NCI-H526 (cell line): ENCODE measurements around the gene HSBP1.

ENCODE experiments used
- DNase-seq, 2 experiments: peaks; one replicate each; lab custom pipeline; 2025; lab: John Stamatoyannopoulos, UW

HSBP1 gene

DNA sequence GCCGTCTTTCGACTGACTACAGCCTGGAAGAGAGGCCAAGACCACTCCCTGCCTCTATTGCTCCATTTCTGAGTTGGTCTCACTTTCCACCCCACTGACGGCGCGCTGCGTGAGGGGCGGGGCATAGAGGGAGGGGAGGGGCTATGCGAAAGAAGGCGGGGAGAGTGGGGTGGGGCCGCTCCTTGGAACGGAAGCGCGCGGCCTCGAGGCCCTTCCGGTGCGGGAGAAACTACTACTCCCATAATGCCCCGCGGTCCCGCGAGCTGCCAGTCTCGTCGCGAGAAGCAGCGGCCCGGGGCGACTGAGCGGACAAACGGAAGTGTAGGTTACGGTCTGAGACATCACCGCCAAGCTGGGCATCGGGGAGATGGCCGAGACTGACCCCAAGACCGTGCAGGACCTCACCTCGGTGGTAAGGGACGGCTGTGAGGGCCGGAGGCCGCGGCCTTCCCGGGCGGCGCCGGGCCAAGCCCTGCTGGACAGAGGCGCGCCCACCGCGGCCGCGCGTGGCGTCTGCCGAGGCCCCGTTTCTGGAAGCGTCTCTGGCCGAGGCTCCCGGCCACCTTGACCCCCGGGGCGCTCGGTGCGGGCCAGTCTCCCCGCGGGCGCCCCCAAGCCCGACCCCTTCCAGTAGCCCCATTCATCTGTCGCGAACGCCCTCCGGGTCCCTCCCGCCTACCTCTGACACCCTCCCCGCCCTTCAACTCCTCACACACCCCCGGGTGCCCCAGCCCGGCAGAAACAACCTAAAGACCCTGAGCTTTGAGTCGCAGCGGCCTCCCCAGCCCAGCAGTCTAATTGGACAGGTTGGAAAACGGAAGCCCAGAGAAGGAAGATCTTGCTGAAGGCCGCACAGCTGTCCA, at the start of gene HSBP1:
HSBP1 (plus strand) TSS at position 269 of the 863 bp plus-strand sequence; CDS start at position 368, 99 bp downstream.
- DNase-seq: peak; percentile 63 to 90

DNA sequence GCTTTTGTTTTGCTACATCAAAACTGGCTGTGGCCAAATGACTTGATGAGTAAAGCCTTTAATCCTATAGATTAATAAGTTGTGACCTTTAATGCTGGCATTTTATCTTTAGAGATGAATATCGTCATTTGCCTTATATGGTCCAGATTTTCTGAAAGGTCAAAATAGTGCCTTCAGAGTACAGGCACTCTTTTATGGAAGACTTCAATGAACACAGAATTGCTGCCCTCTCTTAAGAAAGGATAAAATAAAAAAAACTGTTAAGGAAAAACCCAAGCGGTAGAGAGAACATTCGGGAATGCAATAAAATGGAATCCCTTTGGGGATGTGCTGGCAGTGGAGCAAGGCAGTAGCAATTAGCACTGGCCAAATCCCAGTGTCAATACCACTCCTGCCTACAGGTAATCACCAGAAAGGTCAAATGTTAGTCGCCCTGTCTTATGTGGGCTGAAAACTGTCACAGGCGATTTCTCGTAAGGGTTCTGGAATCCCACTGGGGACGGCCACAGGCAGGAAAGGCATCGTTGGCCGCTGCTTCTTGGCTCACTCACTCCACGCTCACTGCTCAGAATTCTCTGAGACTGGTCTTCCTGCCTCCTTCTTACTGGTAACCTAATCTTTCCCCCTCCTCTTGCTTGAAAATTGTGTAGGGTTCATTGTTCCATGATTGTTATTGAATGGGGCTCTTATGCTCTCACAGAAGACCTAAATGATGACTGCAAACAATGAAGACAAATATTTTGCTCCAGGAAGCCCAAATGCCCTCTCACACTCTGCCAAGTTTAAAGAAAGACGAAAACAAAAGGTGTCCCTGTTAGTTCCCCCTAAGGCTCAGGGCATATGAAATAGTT, 45.4 kb upstream of the HSBP1 start:
- DNase-seq: no peak

DNA sequence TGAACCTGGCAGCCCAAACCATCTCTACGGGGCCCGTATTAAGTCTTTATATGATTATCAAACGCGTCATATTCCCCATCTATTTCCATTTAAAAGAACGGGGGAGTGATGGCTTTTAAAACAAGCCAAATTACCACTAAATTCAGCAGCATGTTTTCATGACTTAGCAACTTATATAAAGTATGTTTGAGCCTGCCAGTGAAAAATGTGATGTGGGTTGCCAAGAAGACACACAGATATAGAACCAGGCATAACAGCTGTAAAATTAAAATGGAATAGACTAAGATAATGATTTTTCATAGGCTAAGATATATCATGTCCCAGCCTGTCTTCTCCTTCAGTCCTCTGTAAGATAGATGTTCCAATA, 44.8 kb upstream of the HSBP1 start:
- DNase-seq: no peak

DNA sequence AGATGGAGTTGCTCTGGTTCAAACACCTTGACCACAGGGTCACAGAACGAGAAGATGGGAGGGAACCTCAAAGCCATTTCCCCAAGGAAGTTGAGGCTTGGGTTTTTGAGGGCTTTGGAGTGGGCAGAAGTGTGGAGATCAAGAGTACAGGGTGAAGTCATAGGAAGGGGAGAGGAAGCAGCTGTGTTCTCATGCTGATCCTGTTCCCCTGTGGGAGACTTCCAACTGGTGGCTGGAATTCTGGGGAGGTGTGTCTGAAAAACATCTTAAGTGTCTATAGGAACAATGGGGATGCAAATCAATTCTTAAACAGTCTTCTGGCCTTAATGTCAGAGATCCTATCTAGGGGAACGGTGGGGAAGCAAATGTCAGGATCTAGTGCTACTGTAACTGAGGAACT, 38.8 kb upstream of the HSBP1 start:
- no peak for DNase-seq

DNA sequence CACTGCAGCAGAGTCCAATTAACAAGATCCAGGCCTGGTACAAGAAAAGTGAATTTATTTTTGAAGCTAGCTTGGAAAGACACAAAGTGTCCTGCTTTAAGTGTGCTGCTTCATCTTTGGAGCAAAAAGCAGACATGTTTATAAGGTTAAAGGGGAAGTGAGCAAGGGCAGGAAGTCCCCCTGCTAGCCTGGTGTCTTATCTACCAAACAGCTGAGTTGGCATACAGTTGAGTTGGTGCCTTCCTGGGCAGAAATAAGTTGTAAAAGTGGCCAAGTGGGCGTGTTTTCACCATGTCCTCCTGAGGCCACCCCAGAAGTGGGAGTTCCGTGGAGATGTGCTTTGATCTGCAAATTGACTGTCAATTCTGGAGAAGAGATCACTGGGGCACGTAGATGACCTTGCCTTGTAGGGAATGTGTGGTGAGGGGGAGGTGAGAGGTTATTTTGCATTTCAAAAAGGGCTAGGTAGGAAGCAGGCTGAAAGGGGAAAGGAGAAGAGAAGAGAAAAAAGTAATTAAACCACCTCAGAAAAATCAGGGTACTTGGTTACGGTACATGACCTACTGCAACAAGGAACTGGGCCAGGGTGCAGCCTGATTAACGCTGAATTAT, 38.3 kb upstream of the HSBP1 start:
- DNase-seq: no peak

DNA sequence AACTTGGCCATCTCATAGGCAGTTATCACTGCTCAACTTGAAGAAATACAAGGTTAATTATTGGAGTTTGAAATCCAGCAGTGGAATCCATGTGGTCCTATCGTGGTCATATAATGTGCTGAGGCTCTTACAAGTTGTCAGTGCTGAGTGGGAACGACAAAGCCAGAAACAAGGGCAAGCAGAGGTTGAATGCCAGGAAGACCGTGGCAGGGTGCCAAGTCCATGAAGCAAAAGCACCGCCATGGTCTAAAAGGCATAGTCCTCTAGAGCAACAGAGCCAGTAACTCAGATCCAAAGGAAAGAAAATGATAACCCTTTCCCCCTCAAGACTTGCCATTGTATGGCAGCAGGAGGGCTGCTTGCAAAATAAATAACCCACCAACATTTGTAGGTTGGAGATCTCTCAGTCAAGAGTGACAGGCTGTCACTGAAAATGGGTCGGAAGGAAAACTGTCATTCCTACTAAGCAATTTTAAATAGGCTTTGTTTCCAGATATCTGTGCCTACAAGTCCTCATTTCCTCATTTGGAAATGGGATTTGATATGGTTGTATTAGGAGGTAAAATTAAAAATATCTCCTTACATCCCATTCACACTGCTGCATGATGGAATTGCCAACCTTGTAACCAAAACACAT, 36.4 kb upstream of the HSBP1 start:
- DNase-seq: no peak

DNA sequence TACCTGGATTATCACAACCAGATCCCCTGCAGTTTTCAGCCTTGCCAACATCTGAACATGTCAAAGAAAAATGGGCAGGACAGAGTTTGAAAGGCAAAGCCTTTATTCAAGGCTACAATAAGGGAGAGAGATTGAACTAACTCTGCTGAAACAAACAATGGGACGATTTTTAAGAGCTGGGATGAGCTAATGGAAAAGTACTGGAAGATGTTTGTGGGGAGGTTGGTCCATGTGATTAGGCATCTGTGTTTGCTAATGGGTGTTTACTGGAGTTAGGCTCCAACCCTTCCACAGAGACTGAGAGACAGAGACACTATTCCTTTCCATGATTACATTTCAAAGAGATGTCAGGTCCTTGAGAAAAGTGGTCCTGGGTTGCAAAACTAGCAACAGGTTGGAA, 35.0 kb upstream of the HSBP1 start:
- no peak for DNase-seq

DNA sequence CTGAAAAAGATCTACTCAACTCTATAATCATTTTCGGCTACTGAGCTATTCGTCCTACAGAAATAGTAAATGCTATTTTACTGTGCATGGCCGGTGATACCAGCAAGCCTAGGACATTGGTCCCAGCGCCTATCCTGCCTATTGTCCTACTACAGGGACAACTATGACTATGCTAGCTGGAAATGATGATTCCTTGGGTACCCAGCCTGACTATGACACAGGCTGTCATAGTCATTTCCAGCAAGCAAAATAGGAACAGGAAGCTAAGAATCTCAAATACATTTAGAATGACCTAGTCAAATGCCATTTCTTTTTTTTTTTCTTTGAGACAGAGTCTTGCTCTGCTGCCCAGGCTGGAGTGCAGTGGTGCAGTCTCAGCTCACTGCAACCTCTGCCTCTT, 33.7 kb upstream of the HSBP1 start:
- no peak for DNase-seq

DNA sequence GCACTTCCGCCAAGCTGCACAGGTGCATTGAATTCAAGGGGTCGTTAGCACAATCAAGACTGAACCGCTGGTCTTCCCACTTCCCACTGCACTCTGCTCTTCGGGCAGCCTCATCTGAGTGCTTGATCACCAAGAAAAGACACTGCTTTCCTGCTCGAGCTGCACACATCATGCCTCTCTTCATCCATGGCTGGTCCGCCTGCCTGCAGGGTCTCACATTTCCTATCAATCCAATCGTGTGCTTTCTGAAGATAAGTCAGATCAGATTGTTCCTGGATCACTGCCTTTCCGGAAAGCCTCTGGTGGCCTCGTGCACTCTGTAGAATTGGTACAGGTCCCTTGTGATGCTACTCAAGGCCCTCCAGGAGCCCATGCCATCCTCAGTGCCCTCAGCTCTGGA, 30.8 kb upstream of the HSBP1 start:
- DNase-seq: no peak

DNA sequence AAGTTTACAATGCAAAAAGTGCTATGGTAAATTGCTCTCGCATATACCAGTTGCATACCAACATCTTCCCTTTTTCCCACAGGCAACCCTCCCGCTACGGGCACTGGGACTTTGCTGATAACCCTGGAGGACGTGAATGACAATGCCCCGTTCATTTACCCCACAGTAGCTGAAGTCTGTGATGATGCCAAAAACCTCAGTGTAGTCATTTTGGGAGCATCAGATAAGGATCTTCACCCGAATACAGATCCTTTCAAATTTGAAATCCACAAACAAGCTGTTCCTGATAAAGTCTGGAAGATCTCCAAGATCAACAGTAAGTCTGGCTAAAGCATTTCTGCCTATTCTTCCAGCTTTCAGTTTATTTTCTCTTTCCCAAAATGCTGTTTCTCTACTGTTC, 27.9 kb upstream of the HSBP1 start:
- no peak for DNase-seq

DNA sequence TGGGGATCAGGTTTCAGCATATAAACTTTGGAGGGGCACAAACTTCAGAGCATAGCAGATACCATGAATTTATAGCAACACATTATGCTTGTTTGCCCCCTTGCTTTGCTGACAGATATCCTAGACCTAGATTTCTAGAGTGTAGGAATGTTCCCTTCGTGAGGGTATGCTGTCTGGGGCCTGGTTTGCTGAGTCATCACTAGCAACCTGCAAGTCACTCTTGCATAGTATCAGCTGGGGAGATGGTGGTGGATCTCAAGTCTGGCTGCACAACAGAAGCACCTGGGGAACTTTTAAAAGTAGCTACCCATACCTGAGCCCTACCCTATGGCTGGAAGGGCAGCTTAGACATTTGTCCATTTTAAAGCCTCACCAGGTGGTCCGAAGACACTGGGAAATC, 22.3 kb upstream of the HSBP1 start:
- DNase-seq: no peak

DNA sequence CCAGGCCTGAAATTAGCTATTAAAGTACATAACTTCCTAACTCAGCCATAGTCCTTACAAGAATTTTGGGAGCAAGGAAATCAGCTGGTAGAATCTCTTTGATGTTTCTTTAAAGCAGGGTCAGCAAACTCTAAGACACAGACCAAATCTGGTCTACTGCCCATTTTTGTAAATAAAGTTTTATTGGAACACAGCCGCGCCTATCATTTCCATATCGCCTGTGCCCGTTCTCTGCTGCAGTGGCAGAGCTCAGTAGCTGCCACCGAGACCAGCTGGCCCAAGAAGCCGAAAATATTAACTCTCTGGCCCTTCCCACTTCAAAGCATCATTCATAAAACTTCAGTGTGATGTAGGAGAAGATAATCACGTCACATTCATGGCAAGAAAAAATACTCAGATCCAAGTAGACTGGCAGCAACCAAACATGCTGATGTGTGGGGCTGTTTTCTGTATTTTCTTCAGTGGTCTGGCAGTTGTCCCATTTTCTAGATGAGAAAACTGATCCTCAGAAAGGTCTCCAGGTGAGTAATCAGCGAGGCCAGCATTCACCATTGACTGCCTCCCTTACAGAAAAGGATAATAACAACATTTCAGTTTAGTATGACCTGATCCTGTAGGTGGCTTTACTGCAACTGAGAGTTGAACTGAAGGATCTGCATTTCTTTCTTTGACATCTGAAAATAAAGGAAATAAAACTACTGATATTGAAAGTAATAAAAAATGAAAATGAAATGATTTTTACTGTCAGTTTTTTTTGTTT, 18.0 kb upstream of the HSBP1 start:
- no peak for DNase-seq

DNA sequence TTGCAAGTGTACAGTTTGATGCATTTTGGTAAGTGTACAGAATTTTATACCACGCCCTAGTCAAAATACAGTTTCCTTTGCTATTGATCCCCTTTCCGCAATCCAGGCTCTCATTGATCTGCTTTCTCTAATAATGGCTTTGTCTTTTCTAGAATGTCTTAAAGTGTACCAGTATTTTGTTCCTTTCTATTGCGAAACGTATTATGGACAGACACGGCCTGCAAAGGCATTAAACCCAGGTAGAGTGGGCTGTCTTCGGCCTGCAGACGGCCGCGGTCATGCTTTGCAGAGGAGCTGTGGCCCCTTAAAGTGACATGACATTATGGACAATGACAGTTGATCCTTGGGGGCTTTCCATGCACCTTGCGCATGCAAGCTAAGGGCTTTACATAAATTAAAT, 15.9 kb upstream of the HSBP1 start:
- no peak for DNase-seq

DNA sequence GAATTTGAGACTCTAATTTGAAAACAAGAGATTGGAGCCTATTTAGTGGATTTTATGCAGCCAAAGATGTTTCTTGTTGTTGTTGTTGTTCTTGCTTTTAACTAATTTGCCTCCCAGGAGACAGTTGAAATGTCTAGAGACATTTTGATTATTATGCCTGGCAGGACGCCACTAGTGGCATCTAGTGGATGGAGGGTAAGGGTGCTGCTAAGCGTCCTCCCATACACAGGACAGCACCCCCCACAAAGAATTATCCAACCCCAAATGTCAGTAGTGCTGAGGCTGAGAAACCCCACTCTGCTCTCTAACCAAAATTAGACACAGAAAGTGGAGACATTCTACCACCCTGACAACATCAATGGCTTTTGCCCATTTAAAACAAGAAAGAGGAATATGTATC, 15.4 kb upstream of the HSBP1 start:
- no peak for DNase-seq

DNA sequence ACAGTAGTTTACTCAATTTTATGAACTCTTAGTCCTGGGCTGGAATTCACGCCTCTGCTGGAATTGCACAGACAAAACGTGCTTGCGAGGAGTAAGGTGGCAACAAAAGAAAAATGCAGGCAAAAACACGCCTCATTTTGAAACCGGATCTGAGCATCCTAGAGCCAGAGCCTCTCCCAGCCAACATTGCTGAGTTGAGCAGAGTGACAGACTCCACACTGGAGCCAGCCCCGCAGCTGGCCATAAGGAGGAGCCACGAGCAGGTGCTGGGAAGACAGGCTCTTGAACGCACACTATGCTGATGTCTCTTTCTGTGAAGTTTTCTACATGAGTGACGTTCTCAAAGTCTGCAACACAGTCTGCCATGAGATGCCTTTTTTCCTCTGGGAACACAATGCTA, 14.6 kb upstream of the HSBP1 start:
- DNase-seq: no peak

DNA sequence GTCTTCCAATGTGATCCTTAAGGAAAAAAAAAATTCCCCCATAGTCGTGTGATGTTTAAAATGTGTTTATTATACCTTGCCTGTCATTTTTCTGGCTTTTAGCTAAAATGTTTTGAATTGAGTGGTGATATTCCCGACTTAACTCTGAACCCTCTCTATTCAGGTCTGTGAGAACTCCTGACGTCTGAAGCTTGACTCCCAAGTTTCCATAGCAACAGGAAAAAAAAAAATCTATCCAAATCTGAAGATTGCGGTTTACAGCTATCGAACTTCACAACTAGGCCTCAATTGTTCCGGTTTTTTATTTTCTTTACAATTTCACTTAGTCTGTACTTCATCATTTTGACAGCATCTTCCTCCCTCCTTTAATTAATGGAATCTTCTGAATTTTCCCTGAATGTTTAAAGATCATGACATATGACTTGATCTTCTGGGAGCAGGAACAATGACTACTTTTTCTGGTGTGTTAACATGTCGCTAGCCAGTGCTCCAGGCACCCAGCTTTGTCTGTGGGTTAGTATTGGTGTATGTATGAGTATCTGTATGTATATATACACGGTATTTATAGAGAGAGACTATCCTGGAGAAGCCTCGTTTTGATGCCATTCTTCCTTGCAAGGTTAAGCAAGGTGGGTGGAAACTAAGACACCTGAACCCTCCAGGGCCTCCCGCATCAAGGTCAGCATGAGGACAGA, 12.8 kb upstream of the HSBP1 start:
- no peak for DNase-seq

DNA sequence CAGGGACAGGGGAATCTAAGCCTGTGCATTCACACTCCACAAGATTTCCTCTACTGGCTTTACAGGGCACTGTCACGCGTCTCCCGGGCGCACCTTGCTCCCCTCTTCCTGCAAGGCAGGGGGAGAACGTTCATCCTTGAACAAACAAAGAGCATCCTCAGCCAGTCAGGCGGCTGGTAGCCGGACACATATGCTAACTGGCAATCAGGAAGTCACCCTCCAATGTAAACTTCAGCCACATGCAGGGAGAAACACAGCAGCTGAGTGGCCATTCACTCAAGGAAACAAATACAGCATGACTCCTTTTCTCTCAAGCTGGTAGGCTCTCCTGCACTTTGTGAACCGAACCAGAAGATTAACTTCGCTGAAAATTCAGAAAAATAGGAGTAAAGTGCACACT, 10.8 kb upstream of the HSBP1 start:
- DNase-seq: no peak

DNA sequence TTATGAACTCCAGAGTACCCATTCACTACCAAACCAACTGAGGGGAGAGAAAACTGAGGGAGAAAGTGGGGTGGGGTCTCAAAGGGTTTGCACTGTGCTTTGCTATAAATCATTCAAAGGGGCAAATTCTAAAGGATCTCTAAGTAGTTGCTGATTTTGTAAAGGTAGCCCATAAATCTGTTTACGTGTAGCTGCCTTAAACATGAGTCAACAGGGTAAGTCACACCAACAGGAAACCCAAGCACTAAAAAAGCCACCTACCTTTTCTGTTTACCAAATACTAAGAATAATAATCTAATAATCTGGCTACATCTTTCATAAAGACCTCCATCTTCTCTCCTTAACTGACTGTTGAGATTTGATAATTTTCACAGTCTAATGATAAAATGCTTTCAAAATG, 8.4 kb upstream of the HSBP1 start:
- no peak for DNase-seq

DNA sequence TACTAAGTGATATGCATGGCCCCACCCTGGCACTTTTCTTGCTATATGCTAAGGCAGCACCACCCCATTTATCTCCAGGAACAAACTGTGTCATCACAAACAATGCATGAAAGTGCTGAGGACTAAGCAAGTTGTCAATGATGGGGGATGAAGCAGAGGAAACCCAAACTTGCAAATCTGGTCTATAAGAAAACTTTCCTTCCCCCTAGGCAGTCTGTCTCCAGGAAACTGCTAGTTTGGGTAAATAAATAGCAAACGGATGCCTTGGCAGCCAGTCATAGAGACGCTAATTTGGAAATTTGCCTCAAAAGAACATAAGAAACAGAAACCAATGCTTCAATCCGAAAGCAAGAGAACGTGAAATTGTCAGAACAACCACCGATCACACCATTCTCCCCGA, 5.6 kb upstream of the HSBP1 start:
- DNase-seq: no peak

DNA sequence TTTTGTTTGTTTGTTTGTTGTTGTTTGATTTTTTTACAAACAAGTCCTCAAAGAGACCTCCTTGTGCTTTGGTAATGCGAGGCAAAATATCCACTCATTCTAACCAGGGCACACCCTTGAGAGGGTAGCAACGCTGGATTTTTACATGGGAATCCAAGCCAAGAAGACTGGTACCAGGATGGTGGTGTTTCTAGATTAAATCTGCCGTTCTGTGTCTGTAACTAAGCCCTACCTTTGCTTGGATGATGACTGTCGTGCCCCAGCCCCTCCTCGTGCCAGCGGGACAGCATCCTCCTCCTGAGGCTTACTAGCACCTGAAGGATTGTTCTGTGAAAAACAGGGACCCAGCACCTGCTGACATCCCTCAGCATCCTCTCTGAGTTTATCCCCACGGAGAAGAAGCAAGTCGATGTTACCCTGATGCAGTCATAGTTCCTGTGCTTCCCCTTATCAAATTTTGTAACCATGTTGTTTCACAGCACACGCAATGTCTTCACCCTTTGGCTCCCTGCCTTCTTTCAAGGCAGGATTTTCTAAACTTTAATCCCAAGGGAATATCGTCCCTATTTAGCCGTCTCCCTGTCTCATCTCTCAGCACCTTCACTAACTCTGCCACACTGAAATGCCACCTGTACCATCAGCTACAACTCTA, 5.1 kb upstream of the HSBP1 start:
- DNase-seq: no peak

DNA sequence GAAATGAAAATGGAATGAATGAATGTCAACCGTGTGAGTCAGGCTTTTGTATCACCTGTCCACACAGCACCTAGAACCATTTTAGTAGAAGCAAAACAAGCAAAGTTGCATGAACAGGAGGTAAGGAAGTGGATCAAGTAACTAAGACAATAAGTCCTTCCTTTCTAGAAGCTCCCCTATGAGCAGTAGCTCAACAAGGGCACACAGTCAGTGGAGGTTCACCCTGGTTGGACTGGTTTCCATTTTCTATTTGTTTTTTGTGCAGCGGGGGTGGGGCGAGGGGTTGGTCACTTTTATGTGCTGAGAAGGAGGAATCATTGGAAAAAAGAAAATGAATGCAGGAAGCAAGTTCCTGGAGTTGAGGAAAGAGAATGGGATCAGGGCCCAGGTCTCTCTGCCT, 4.0 kb upstream of the HSBP1 start:
- no peak for DNase-seq
